Ovary (tissue), 9 donors: ENCODE measurements around the gene HDAC9. TPM values are rescaled to one million over a fixed set of nuclear protein-coding genes. Genes with fewer than 3 reads are reported as not detected.

ENCODE experiments used
- DNase-seq, 5 donors: peaks; one replicate each; pipeline ENCODE4 v3.0.0-alpha.2; 2019 to 2020
- H3K27ac ChIP-seq, 2 donors: fragments of 200-600 bp; one replicate each; pipeline versions ENCODE4 v1.5.1 to v1.8.0; 2019 to 2022
- H3K27me3 ChIP-seq: fragments of 200-600 bp; one replicate; pipeline ENCODE4 v1.8.0; 2022
- H3K36me3 ChIP-seq: fragments of 200-600 bp; sonication (generic); one replicate; pipeline ENCODE4 v1.5.1; 2019
- H3K4me1 ChIP-seq: one replicate; pipeline ENCODE4 v1.8.1; 2013; ENCODE audit warnings: mild to moderate bottlenecking, moderate library complexity; ENCODE audit not compliant: insufficient read depth
- H3K4me3 ChIP-seq: fragments of 200-600 bp; sonication (generic); one replicate; pipeline ENCODE4 v1.5.1; 2017
- H3K9me3 ChIP-seq, 2 donors: fragments of 200-600 bp in 1 of 2; sonication (generic) in 1 of 2; one replicate each; pipeline versions ENCODE4 v1.5.1 to v1.8.1; 2013 to 2019; ENCODE audit warnings: mild to moderate bottlenecking in 1 of 2, moderate library complexity in 1 of 2
- EP300 ChIP-seq: sonication (generic); formaldehyde crosslinking; IDR thresholded peaks from one replicate; pipeline ENCODE4 v1.6.1; 2017; ENCODE audit warnings: antibody characterized with exemption
- POLR2A ChIP-seq: fragments of 450-650 bp; IDR thresholded peaks from one replicate; pipeline ENCODE4 v1.6.1; 2017; ENCODE audit warnings: antibody characterized with exemption, mild to moderate bottlenecking, moderate library complexity
- WGBS, 3 donors: extraction: QIAGEN DNeasy Blood & Tissue Kit in 1 of 3; methylation state at CpG; one replicate each; pipeline versions ENCODE4 v1.1.5 to v1.1.7; 2013 to 2017; 5-methylcytosine and 5-hydroxymethylcytosine counted together
- intact Hi-C, 4 donors: fragments of 100-400 bp; cut with DNase I; formaldehyde crosslinking; loops; one replicate each; pipeline versions ENCODE4 v1.11.0 to v1.15.1; 2022 to 2023
- polyA plus RNA-seq, 2 donors: library from polyadenylated mRNA; stranded (reverse); fragments of 200-250 nt in 1 of 2; fragments of 350-450 nt in 1 of 2; fragmentation: Illumina TruSeq in 1 of 2; extraction: RNeasy Lipid Tissue Mini Kit (QIAGEN cat#74804) in 1 of 2; gene quantifications; one replicate each; pipeline ENCODE4 v1.2.3, GENCODE V29; 2013 to 2014
- total RNA-seq, 7 donors: library from RNA; depleted of rRNA in 2 of 7; stranded (reverse); fragments of >200 nt in 2 of 7; fragmentation: NEBNext Ultra II Directional in 3 of 7; extraction: Animal tissue kit (Norgen Biotek cat#: 25700) in 3 of 7; gene quantifications; one replicate each; pipeline versions ENCODE4 v1.1.0 to v1.2.4, GENCODE V29; 2016 to 2023
- TF ChIP-seq, protein P1 (sequence below), 3 donors: fragments of 450-650 bp in 2 of 3; fragments of 200-600 bp in 1 of 3; IDR thresholded peaks; one replicate each; pipeline versions ENCODE4 v1.5.1 to v1.8.0; 2016 to 2022; ENCODE audit warnings: antibody characterized with exemption in 3 of 3, mild to moderate bottlenecking in 1 of 3
- donor health status: DM: no; HTN: no; CAD: no; lungs with moderate emphysema.
- donor health status: DM: no; HTN: no; CAD: no.
- donor health status: Bipolar disorder and iron deficiency.
- donor health status: DM: yes; HTN: yes; CAD: no.
- donor health status: DM: no; HTN: no; CAD: no.
- donor health status: DM: yes; HTN: yes; CAD: no.

Gene HDAC9
- total and polyA plus RNA-seq, 9 donors, result 1.7 to 22.3 (median 6.0) TPM

DNA sequence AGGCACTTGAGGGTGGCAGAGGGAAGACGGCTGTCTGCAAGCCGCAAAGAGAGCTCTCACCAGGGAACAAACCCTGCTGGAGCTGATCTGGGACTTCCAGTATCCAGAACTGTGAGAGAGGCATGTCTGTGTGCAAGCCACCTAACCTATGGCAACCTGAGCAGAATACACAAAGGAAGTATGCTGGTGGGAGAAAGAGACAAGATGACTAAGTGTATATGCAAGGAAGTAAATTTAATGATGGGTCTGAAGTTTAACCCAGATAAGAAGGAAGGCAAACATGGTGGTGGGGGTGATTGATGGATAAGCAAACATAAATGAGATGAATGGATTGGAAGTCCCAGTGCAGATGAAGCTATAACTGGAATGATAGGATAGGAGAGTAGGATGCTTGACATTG, 328.6 kb downstream of the HDAC9 start:
- Histone ChIP-seq H3K27ac (no peak overlapping the region), H3K9me3 (no peaks in the 10 kb centered on the region), H3K27me3 (no peaks in the 10 kb centered on the region), H3K4me3 (no peak overlapping the region), H3K36me3 (no peaks in the 10 kb centered on the region), H3K4me1 (no peaks in the 10 kb centered on the region)
- TF ChIP-seq EP300 (no peak), POLR2A (no peak)
- TF ChIP-seq, protein P1, sequence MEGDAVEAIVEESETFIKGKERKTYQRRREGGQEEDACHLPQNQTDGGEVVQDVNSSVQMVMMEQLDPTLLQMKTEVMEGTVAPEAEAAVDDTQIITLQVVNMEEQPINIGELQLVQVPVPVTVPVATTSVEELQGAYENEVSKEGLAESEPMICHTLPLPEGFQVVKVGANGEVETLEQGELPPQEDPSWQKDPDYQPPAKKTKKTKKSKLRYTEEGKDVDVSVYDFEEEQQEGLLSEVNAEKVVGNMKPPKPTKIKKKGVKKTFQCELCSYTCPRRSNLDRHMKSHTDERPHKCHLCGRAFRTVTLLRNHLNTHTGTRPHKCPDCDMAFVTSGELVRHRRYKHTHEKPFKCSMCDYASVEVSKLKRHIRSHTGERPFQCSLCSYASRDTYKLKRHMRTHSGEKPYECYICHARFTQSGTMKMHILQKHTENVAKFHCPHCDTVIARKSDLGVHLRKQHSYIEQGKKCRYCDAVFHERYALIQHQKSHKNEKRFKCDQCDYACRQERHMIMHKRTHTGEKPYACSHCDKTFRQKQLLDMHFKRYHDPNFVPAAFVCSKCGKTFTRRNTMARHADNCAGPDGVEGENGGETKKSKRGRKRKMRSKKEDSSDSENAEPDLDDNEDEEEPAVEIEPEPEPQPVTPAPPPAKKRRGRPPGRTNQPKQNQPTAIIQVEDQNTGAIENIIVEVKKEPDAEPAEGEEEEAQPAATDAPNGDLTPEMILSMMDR (IDR thresholded peaks at IDR 0.05), result no peak
- WGBS, 3 donors, result 91 to 96% (median 95%) methylated on average over 2 of the region's 2 CpGs
- no peak for DNase-seq
- intact Hi-C loops, result no loop called here

DNA sequence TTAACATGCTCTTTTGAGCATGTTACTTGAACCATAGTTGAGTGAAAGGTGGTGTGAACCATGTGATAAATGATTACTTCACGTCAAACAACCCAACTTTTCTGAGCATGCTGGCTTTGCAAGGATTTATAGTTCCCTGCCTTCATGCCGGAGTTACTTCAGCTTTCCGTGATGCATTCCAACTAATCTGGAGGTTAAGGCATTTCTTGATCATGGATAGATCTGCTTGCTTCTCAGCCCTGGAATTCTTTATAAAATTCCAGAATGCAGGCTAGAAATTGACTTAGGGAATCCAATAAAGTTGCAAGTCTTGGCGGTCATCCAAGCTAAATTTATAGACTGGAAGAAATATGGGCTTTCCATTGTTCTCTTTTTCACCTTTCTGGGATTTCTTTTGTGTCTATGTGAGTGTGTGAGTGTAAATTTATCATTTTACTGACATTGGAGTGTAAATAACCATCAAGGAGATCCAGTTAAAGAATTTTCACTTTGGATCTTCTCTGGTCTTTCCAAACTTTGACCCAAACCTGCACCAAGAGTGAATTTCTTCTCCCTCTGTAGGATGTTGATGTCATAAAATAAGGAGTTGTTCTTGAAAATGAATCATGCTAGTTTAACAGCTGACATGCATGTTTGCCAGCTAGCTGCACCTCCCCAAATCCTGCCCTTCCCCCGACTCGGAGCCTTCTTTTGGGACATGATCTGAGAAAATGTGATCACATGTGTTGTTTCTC, 332.9 kb downstream of the HDAC9 start:
- intact Hi-C loops, result no loop called here
- Histone ChIP-seq H3K9me3 (no peaks in the 10 kb centered on the region), H3K4me1 (no peaks in the 10 kb centered on the region), H3K4me3 (no peak overlapping the region), H3K27me3 (no peaks in the 10 kb centered on the region), H3K36me3 (no peaks in the 10 kb centered on the region), H3K27ac (no peak overlapping the region)
- no peak for DNase-seq
- WGBS, 3 donors, result 68 to 72% (median 70%) methylated on average over 6 of the region's 6 CpGs
- TF ChIP-seq POLR2A (no peak), EP300 (no peak)
- TF ChIP-seq, protein P1 (IDR thresholded peaks at IDR 0.05), result no peak

DNA sequence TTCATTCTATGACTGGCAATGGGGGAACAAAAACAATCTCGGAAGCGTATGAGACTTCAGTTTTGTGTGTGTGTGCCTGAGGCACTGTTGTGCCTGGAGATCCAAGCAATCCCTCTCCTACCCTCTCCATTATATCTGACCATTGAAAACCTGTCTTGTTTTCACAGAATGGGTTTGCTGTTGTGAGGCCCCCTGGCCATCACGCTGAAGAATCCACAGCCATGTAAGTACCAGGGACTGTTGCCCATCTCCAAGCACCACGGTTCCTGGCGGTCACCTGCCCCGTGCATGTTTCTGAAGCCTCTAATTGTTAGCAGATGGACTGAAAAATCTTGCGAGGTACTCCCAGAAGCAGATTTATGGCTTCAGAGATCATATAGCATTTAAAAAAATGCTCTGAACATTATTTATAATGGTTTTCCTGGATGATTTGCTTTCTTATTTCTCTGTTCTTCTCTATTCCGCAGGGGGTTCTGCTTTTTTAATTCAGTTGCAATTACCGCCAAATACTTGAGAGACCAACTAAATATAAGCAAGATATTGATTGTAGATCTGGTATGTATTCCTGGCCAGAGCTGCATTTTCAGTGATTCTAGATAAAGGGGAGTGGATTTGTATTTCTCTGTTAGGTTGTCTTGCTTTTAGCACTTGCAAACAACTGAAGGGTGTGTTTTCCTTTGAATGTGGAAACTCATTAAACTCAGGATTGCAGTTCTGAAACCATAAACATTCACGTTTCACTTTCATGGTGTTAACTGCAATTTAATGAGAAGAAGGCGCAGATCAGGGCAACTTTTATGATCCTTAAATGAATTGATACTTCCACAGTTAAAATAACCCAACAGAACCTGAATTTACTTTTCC, 333.7 kb downstream of the HDAC9 start:
- Histone ChIP-seq H3K4me3 (no peak overlapping the region), H3K27ac (no peak overlapping the region), H3K27me3 (no peaks in the 10 kb centered on the region), H3K4me1 (no peaks in the 10 kb centered on the region), H3K9me3 (no peaks in the 10 kb centered on the region), H3K36me3 (no peaks in the 10 kb centered on the region)
- TF ChIP-seq POLR2A, result no peak
- TF ChIP-seq, protein P1 (IDR thresholded peaks at IDR 0.05), result no peak
- no peak for TF ChIP-seq EP300
- 27 to 33% (median 30%) methylated on average over 11 of the region's 11 CpGs for WGBS, 3 donors
- intact Hi-C loops, result no loop called here
- DNase-seq, result no peak

DNA sequence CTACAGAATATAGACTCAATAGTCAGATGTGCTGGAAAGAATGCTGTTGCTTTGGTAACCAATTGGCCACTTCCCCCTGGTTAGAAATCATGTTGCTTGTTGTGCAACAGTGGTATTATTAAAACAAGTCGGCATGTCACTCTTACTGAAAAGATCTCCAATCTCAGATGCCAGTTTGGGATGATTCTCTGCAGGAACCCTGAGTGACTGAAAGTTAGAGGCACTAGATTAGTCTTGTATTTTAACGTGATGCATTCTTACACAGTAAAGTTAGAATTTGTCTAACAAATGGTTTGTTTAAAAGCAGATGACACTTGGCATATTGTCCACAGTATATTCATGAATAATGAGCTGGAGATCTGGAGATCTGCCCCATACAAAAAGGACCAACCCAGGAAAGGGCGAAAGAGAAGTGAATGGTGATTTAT, 334.3 kb downstream of the HDAC9 start:
- intact Hi-C loops, result no loop called here
- no peak overlapping the region for H3K4me3 ChIP-seq
- H3K4me1 ChIP-seq, result no peaks in the 10 kb centered on the region
- 33 to 48% (median 45%) methylated on average over 3 of the region's 3 CpGs for WGBS, 3 donors
- no peaks in the 10 kb centered on the region for H3K36me3 ChIP-seq
- no peak for TF ChIP-seq POLR2A
- no peak for TF ChIP-seq EP300
- TF ChIP-seq, protein P1 (IDR thresholded peaks at IDR 0.05), result no peak
- no peak for DNase-seq
- H3K27me3 ChIP-seq, result no peaks in the 10 kb centered on the region
- H3K9me3 ChIP-seq, result no peaks in the 10 kb centered on the region
- H3K27ac ChIP-seq, result no peak overlapping the region
